ENCODE results near the gene SLC37A1.

- TF ChIP-seq CTCF (IDR thresholded peaks at IDR 0.05; ENCODE audit: borderline replicate concordance, extremely low read depth, low read length, poor library complexity, severe bottlenecking) = no peak
- no peak for TF ChIP-seq EZH2 (IDR thresholded peaks at IDR 0.05; ENCODE audit: borderline replicate concordance, low read depth, low read length, severe bottlenecking)
These were observed 44.7 kb downstream of the SLC37A1 start for GRCh38 chr21:42558368-42558767.
